Astrocyte (in vitro differentiated cells and primary cell): ENCODE data around the gene MAML2. TPM values are rescaled to one million over a fixed set of nuclear protein-coding genes. Genes with fewer than 3 reads are reported as not detected.

Experiments
- DNase-seq: peaks from one replicate; pipeline ENCODE4 v3.0.0-alpha.2; 2010; ENCODE audit warnings: low read depth
- FAIRE-seq: peaks from 2 replicates; lab custom pipeline; 2011; peaks lifted over from hg19 to GRCh38; lab: Jason Lieb, UNC
- H2AFZ ChIP-seq: 2 replicates; pipeline ENCODE4 v1.6.0; 2012; ENCODE audit warnings: low read depth, low read length, inconsistent platforms
- H3K27ac ChIP-seq: 2 replicates; pipeline ENCODE4 v1.5.1; 2011; ENCODE audit warnings: low read depth, low read length, inconsistent platforms
- H3K27me3 ChIP-seq: 2 replicates; pipeline ENCODE4 v1.6.0; 2011; ENCODE audit warnings: low read length, inconsistent platforms; ENCODE audit not compliant: insufficient read depth
- H3K36me3 ChIP-seq: 2 replicates; pipeline ENCODE4 v1.5.1; 2011; ENCODE audit warnings: low read length, inconsistent platforms; ENCODE audit not compliant: insufficient read depth
- H3K4me1 ChIP-seq: 2 replicates; pipeline ENCODE4 v1.5.1; 2011; ENCODE audit warnings: low read length, inconsistent platforms; ENCODE audit not compliant: insufficient read depth
- H3K4me2 ChIP-seq: 2 replicates; pipeline ENCODE4 v1.6.0; 2012; ENCODE audit warnings: low read length, inconsistent platforms
- H3K4me3 ChIP-seq: 2 replicates; pipeline ENCODE4 v1.5.1; 2011; ENCODE audit warnings: low read depth, mild to moderate bottlenecking, low read length, inconsistent platforms; ENCODE audit not compliant: insufficient read depth
- H3K79me2 ChIP-seq: 2 replicates; pipeline ENCODE4 v1.6.0; 2012; ENCODE audit warnings: mild to moderate bottlenecking, low read length, inconsistent platforms; ENCODE audit not compliant: insufficient read depth
- H3K9ac ChIP-seq: 2 replicates; pipeline ENCODE4 v1.6.0; 2012; ENCODE audit warnings: mild to moderate bottlenecking, low read length, inconsistent platforms
- H3K9me3 ChIP-seq: 2 replicates; pipeline ENCODE4 v1.5.1; 2012; ENCODE audit warnings: low read depth, mild to moderate bottlenecking, low read length, inconsistent platforms; ENCODE audit not compliant: insufficient read depth
- H4K20me1 ChIP-seq: 2 replicates; pipeline ENCODE4 v1.6.0; 2012; ENCODE audit warnings: low read length, inconsistent platforms; ENCODE audit not compliant: insufficient read depth
- H3K27ac Mint-ChIP-seq: one replicate; pipeline ENCODE4 v1.8.0; 2021; ENCODE audit warnings: mild to moderate bottlenecking, mixed read lengths; ENCODE audit not compliant: unreplicated experiment
- H3K27me3 Mint-ChIP-seq: one replicate; pipeline ENCODE4 v1.8.0; 2021; ENCODE audit warnings: low read depth, mixed read lengths; ENCODE audit not compliant: unreplicated experiment
- H3K36me3 Mint-ChIP-seq: one replicate; pipeline ENCODE4 v1.8.0; 2021; ENCODE audit warnings: low read depth, mixed read lengths; ENCODE audit not compliant: unreplicated experiment
- H3K4me1 Mint-ChIP-seq: one replicate; pipeline ENCODE4 v1.8.0; 2021; ENCODE audit warnings: low read depth, mixed read lengths; ENCODE audit not compliant: unreplicated experiment
- H3K4me3 Mint-ChIP-seq: one replicate; pipeline ENCODE4 v1.8.0; 2021; ENCODE audit warnings: mild to moderate bottlenecking, moderate library complexity, mixed read lengths; ENCODE audit not compliant: unreplicated experiment
- H3K9me3 Mint-ChIP-seq: one replicate; pipeline ENCODE4 v1.8.0; 2021; ENCODE audit warnings: mild to moderate bottlenecking, mixed read lengths; ENCODE audit not compliant: unreplicated experiment
- CTCF ChIP-seq: IDR thresholded peaks from 2 replicates; pipeline ENCODE4 v1.5.1; 2011; ENCODE audit warnings: low read depth, mild to moderate bottlenecking, inconsistent platforms, low read length, moderate library complexity; ENCODE audit not compliant: insufficient read depth
- EZH2 ChIP-seq: IDR thresholded peaks from 2 replicates; pipeline ENCODE4 v1.6.1; 2012; ENCODE audit warnings: mild to moderate bottlenecking, low read length, inconsistent platforms; ENCODE audit not compliant: insufficient read depth
- total RNA-seq: library from RNA; stranded (reverse); gene quantifications from 2 replicates; pipeline ENCODE4 v1.2.1, GENCODE V29; 2021

Gene MAML2
- total RNA-seq, 1 donor from 2014 or later = 27.4 TPM

DNA sequence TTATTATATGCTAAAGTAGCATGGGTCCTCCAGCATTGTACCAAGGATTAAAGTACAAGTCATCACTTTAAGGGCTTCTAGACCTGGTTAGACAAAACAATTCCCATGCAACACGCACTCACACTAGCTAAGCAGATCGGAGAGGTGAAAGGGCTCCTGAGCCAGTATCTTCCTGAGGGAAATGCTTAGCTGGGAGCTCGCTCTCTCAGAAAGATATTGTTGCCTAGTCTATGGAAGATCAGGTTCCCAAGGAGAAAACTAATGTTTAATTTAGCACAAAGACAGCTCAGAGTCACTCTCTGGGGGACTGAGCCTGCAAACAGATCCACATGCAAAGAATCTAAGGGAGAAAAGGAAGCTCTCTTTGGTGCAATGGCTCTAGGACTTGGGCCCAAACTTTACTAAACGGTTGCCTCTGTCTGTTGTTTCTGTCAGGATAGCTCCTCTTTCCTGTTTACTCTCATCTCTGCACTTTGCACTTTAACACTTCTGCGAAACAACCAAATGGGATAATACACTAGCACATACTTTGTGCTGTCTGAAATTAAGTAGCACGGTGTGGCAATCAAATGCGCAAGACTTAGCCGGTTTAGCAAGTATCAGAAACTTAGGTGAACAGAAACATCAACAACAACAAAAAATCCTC lies 10.7 kb downstream of the MAML2 start:
- no peaks in the 10 kb centered on the region for H3K27me3 Mint-ChIP-seq
- H3K4me3 Mint-ChIP-seq = peak overlapping the region; percentile 63
- peak overlapping the region; percentile 18 for H3K9ac ChIP-seq

DNA sequence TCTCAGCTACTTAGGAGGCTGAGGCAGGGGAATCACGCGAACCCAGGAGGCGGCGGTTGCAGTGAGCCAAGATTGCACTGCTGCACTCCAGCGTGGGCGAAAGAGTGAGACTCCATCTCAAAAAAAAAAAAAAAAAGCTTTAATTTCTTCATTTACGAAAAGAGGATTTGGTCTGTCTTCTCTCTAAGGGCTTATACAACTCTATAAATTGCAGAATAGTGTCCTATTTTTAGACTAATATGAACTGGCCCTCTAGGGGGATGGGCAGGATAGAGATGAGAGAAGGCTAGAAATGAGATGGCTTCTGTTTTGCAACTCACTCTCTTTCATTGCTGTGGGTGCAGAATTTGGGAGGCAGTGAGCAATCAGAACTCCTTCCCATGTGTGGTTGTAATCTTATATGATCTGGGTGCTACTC lies 11.3 kb downstream of the MAML2 start:
- H3K4me3 Mint-ChIP-seq = peak overlapping the region; percentile 63
- no peak for TF ChIP-seq EZH2
- no peak for TF ChIP-seq CTCF
- Histone ChIP-seq H4K20me1 (no peaks in the 10 kb centered on the region), H3K4me2 (peak overlapping the region; percentile 24), H3K79me2 (peaks cover 98% of the 10 kb centered on the region), H3K9me3 (no peaks in the 10 kb centered on the region), H3K9ac (no peak overlapping the region), H3K27me3 (no peaks in the 10 kb centered on the region), H3K36me3 (peaks cover 6% of the 10 kb centered on the region), H3K27ac (no peak overlapping the region), H3K4me3 (no peak overlapping the region), H2AFZ (no peak overlapping the region), H3K4me1 (peaks cover 37% of the 10 kb centered on the region)
- DNase-seq (no peak), FAIRE-seq (no peak)
- H3K36me3 Mint-ChIP-seq = peaks cover 9% of the 10 kb centered on the region
- H3K4me1 Mint-ChIP-seq = peaks cover 52% of the 10 kb centered on the region
- no peaks in the 10 kb centered on the region for H3K27me3 Mint-ChIP-seq
- no peaks in the 10 kb centered on the region for H3K9me3 Mint-ChIP-seq
- H3K27ac Mint-ChIP-seq = peak overlapping the region; percentile 58

More for the DNA sequence above, 10.7 kb downstream of the MAML2 start:
- H3K9me3 ChIP-seq = no peaks in the 10 kb centered on the region
- H3K9me3 Mint-ChIP-seq = no peaks in the 10 kb centered on the region
- H3K4me1 Mint-ChIP-seq = peaks cover 51% of the 10 kb centered on the region
- H3K27me3 ChIP-seq = no peaks in the 10 kb centered on the region
- peaks cover 98% of the 10 kb centered on the region for H3K79me2 ChIP-seq
- peak overlapping the region; percentile 50 for H3K27ac Mint-ChIP-seq
- peaks cover 6% of the 10 kb centered on the region for H3K36me3 ChIP-seq
- no peak for TF ChIP-seq CTCF
- no peak for TF ChIP-seq EZH2
- H3K4me1 ChIP-seq = peaks cover 37% of the 10 kb centered on the region
- DNase-seq = no peak
- H3K4me2 ChIP-seq = peak overlapping the region; percentile 24
- H2AFZ ChIP-seq = no peak overlapping the region
- H3K36me3 Mint-ChIP-seq = peaks cover 9% of the 10 kb centered on the region
- H3K27ac ChIP-seq = peak overlapping the region; percentile 22
- H3K4me3 ChIP-seq = no peak overlapping the region
- no peak for FAIRE-seq
- no peaks in the 10 kb centered on the region for H4K20me1 ChIP-seq

DNA sequence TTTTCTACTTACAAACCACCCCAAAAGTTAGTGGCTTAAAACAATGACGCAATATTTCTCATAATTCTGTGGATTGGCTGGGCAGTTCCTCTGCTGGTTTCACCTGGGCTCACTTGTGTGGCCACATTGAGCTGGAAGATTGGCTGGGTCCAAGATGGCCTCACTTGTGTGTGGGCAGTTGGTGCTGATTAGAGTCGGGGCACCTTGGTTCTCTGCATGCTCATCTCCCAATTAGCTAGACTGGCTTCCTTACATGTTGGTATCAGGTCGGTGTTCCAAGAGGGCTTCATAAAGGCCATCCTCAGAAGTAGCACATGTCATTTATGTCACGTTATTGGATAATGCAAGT lies 12.5 kb downstream of the MAML2 start:
- Histone ChIP-seq H3K27ac (no peak overlapping the region), H3K36me3 (peaks cover 6% of the 10 kb centered on the region), H3K4me3 (no peak overlapping the region), H3K4me2 (no peak overlapping the region), H3K4me1 (peaks cover 46% of the 10 kb centered on the region), H2AFZ (no peak overlapping the region), H3K9ac (no peak overlapping the region), H3K9me3 (no peaks in the 10 kb centered on the region), H3K27me3 (no peaks in the 10 kb centered on the region), H3K79me2 (peaks cover 98% of the 10 kb centered on the region), H4K20me1 (no peaks in the 10 kb centered on the region)
- DNase-seq = no peak
- Mint-ChIP-seq H3K4me1 (peaks cover 60% of the 10 kb centered on the region), H3K27ac (peak overlapping the region; percentile 90), H3K4me3 (no peak overlapping the region), H3K36me3 (peaks cover 6% of the 10 kb centered on the region), H3K27me3 (no peaks in the 10 kb centered on the region), H3K9me3 (no peaks in the 10 kb centered on the region)
- TF ChIP-seq CTCF (no peak), EZH2 (no peak)
- FAIRE-seq = no peak
